BLaER1 treated with 17β-estradiol and CSF1 and Interleukin-3, amounts not matched to agents 10 nM and 100 nM (cell line): ENCODE measurements around the gene TANC1.

Experiments used
- H3K27ac ChIP-seq, 11 experiments: shearing (Covaris generic); formaldehyde crosslinking; 2 replicates each; pipeline ENCODE4 v1.8.1; 2022
- H3K27me3 ChIP-seq, 11 experiments: shearing (Covaris generic); formaldehyde crosslinking; 2 replicates each; pipeline ENCODE4 v1.8.1; 2022
- H3K36me3 ChIP-seq, 11 experiments: shearing (Covaris generic); formaldehyde crosslinking; 2 replicates each; pipeline ENCODE4 v1.8.1; 2022
- H3K4me1 ChIP-seq, 10 experiments: shearing (Covaris generic); formaldehyde crosslinking; 2 replicates each; pipeline ENCODE4 v1.8.1; 2022
- H3K4me2 ChIP-seq, 11 experiments: shearing (Covaris generic); formaldehyde crosslinking; 2 replicates each; pipeline ENCODE4 v1.8.1; 2022
- H3K4me3 ChIP-seq, 10 experiments: shearing (Covaris generic); formaldehyde crosslinking; 2 replicates each; pipeline ENCODE4 v1.8.1; 2022
- H3K9ac ChIP-seq, 11 experiments: shearing (Covaris generic); formaldehyde crosslinking; 2 replicates each; pipeline ENCODE4 v1.8.1; 2022
- H3K9me3 ChIP-seq, 11 experiments: shearing (Covaris generic); formaldehyde crosslinking; replicated peaks in 1 of 11; 2 replicates each; pipeline ENCODE4 v1.8.1; 2022
- H4K20me1 ChIP-seq, 11 experiments: shearing (Covaris generic); formaldehyde crosslinking; 2 replicates each; pipeline ENCODE4 v1.8.1; 2022
- Cebpa-rat ChIP-seq, 11 experiments: shearing (Covaris generic); IDR thresholded peaks; 2 replicates each; pipeline ENCODE4 v1.8.1; 2022

The TANC1 gene

GRCh38 chr2:159226608-159227385, 258.4 kb downstream of the TANC1 start:
- no peak overlapping the region for H3K9ac ChIP-seq
- peaks cover 9 to 22% (median 16%) of the 10 kb centered on the region in 11 experiments; a peak in 18 of 22 replicates for H3K36me3 ChIP-seq
- H3K4me2 ChIP-seq, result peak overlapping the region in 2 of 11 experiments; percentile 38 to 52; a peak in 2 of 22 replicates
- no peaks in the 10 kb centered on the region; a peak in 1 of 22 replicates for H3K9me3 ChIP-seq
- H3K27me3 ChIP-seq, result no peaks in the 10 kb centered on the region
- peaks cover 5 to 33% (median 16%) of the 10 kb centered on the region in 10 experiments; a peak in 17 of 20 replicates for H3K4me1 ChIP-seq
- no peaks in the 10 kb centered on the region for H4K20me1 ChIP-seq
- no peak for TF ChIP-seq Cebpa-rat (IDR thresholded peaks at IDR 0.05)
- H3K27ac ChIP-seq, result no peak overlapping the region; a peak in 1 of 22 replicates
- no peak overlapping the region for H3K4me3 ChIP-seq

- Histone ChIP-seq H3K9ac (no peak overlapping the region), H3K27me3 (no peaks in the 10 kb centered on the region), H3K4me1 (peaks cover 5 to 33% (median 16%) of the 10 kb centered on the region in 10 experiments; a peak in 17 of 20 replicates), H3K27ac (no peak overlapping the region), H3K4me2 (peak overlapping the region in 3 of 11 experiments; percentile 9 to 21 (median 13); a peak in 3 of 22 replicates), H3K36me3 (peaks cover 9 to 28% (median 18%) of the 10 kb centered on the region in 11 experiments; a peak in 18 of 22 replicates), H3K9me3 (no peaks in the 10 kb centered on the region; a peak in 1 of 22 replicates), H4K20me1 (no peaks in the 10 kb centered on the region), H3K4me3 (no peak overlapping the region)
- TF ChIP-seq Cebpa-rat (IDR thresholded peaks at IDR 0.05), result no peak
Observed at GRCh38 chr2:159227467-159227866, 259.0 kb downstream of the TANC1 start.

- Histone ChIP-seq H3K27me3 (no peaks in the 10 kb centered on the region), H3K4me2 (peak overlapping the region in 3 of 11 experiments; percentile 9 to 21 (median 13); a peak in 2 of 22 replicates), H3K4me1 (peaks cover 5 to 33% (median 16%) of the 10 kb centered on the region in 10 experiments; a peak in 17 of 20 replicates), H3K27ac (no peak overlapping the region), H3K4me3 (no peak overlapping the region), H3K9ac (no peak overlapping the region), H4K20me1 (no peaks in the 10 kb centered on the region), H3K9me3 (no peaks in the 10 kb centered on the region; a peak in 1 of 22 replicates), H3K36me3 (peaks cover 11 to 32% (median 19%) of the 10 kb centered on the region in 11 experiments; a peak in 19 of 22 replicates)
- no peak for TF ChIP-seq Cebpa-rat (IDR thresholded peaks at IDR 0.05)
Observed at GRCh38 chr2:159228081-159228581, 259.7 kb downstream of the TANC1 start.

- H4K20me1 ChIP-seq, result no peaks in the 10 kb centered on the region
- H3K27me3 ChIP-seq, result no peaks in the 10 kb centered on the region
- peaks cover 5 to 33% (median 16%) of the 10 kb centered on the region in 10 experiments; a peak in 17 of 20 replicates for H3K4me1 ChIP-seq
- H3K9me3 ChIP-seq, result no peaks in the 10 kb centered on the region; a peak in 1 of 22 replicates
- no peak for TF ChIP-seq Cebpa-rat (IDR thresholded peaks at IDR 0.05)
- no peak overlapping the region for H3K9ac ChIP-seq
- peak overlapping the region in 2 of 11 experiments; percentile 30 to 31; a peak in 2 of 22 replicates for H3K27ac ChIP-seq
- H3K4me2 ChIP-seq, result no peak overlapping the region
- peaks cover 20 to 41% (median 27%) of the 10 kb centered on the region in 11 experiments for H3K36me3 ChIP-seq
- no peak overlapping the region for H3K4me3 ChIP-seq
Observed at GRCh38 chr2:159229476-159230144, 261.2 kb downstream of the TANC1 start.

GRCh38 chr2:159230145-159230877, 261.9 kb downstream of the TANC1 start:
- no peak for TF ChIP-seq Cebpa-rat (IDR thresholded peaks at IDR 0.05)
- H3K36me3 ChIP-seq, result peaks cover 27 to 48% (median 34%) of the 10 kb centered on the region in 11 experiments
- H3K4me3 ChIP-seq, result no peak overlapping the region

GRCh38 chr2:159232456-159233170, 264.2 kb downstream of the TANC1 start:
- Histone ChIP-seq H3K27me3 (no peaks in the 10 kb centered on the region), H3K27ac (no peak overlapping the region), H3K4me3 (no peak overlapping the region), H3K36me3 (peaks cover 29 to 71% (median 52%) of the 10 kb centered on the region in 11 experiments), H3K4me2 (no peak overlapping the region), H3K4me1 (peaks cover 0 to 9% (median 2%) of the 10 kb centered on the region in 10 experiments; a peak in 6 of 20 replicates), H3K9ac (no peak overlapping the region), H3K9me3 (no peaks in the 10 kb centered on the region; a peak in 1 of 22 replicates), H4K20me1 (no peaks in the 10 kb centered on the region)
- no peak for TF ChIP-seq Cebpa-rat (IDR thresholded peaks at IDR 0.05)

More at GRCh38 chr2:159230145-159230877, 261.9 kb downstream of the TANC1 start:
- Histone ChIP-seq H3K9ac (no peak overlapping the region), H3K4me2 (no peak overlapping the region), H3K27me3 (no peaks in the 10 kb centered on the region), H3K9me3 (no peaks in the 10 kb centered on the region; a peak in 1 of 22 replicates), H3K4me1 (peaks cover 5 to 27% (median 16%) of the 10 kb centered on the region in 10 experiments; a peak in 17 of 20 replicates), H4K20me1 (no peaks in the 10 kb centered on the region), H3K27ac (0 out of 22 replicates have a peak overlapping the region, but pooled peaks of 1 of the 11 experiments have one; percentile 31)

GRCh38 chr2:159234868-159235267, 266.4 kb downstream of the TANC1 start:
- H3K4me3 ChIP-seq, result no peak overlapping the region
- no peak for TF ChIP-seq Cebpa-rat (IDR thresholded peaks at IDR 0.05)
- H3K27me3 ChIP-seq, result no peaks in the 10 kb centered on the region
- H4K20me1 ChIP-seq, result no peaks in the 10 kb centered on the region
- peaks cover 34 to 90% (median 73%) of the 10 kb centered on the region in 11 experiments for H3K36me3 ChIP-seq
- no peak overlapping the region for H3K4me2 ChIP-seq
- no peak overlapping the region for H3K27ac ChIP-seq
- no peaks in the 10 kb centered on the region; a peak in 1 of 22 replicates for H3K9me3 ChIP-seq
- no peak overlapping the region for H3K9ac ChIP-seq
- no peaks in the 10 kb centered on the region for H3K4me1 ChIP-seq

- peaks cover 30 to 45% (median 34%) of the 10 kb centered on the region in 11 experiments for H3K9me3 ChIP-seq
- peaks cover 58 to 86% (median 78%) of the 10 kb centered on the region in 11 experiments for H3K36me3 ChIP-seq
- H3K27me3 ChIP-seq, result no peaks in the 10 kb centered on the region
- peaks cover 1 to 32% (median 16%) of the 10 kb centered on the region in 10 experiments; a peak in 17 of 20 replicates for H3K4me1 ChIP-seq
- H3K4me3 ChIP-seq, result no peak overlapping the region
- peak overlapping the region in 4 of 11 experiments; percentile 41 to 60 (median 48); a peak in 8 of 22 replicates for H3K27ac ChIP-seq
- no peak overlapping the region for H3K9ac ChIP-seq
- H3K4me2 ChIP-seq, result peak overlapping the region in 6 of 11 experiments; percentile 19 to 65 (median 46); a peak in 8 of 22 replicates
- no peaks in the 10 kb centered on the region for H4K20me1 ChIP-seq
- TF ChIP-seq Cebpa-rat (IDR thresholded peaks at IDR 0.05), result no peak
Observed at GRCh38 chr2:159243529-159243928, 275.1 kb downstream of the TANC1 start.
